ENCODE results near the gene ZNF605.

GRCh38 chr12:132956011-132956788, at the start of gene ZNF605:
- TF ChIP-seq POLR2A (IDR thresholded peaks at IDR 0.05) (peak in 1 of 2 donors; percentile 26), CTCF (IDR thresholded peaks at IDR 0.05) (peak in 1 of 4 experiments; percentile 9)

Measured in uterus (tissue), 2 donors.